ENCODE results near the gene NEK1. TPM values are rescaled to one million over a fixed set of nuclear protein-coding genes. Genes with fewer than 3 reads are reported as not detected.

NEK1 gene
- total and polyA plus RNA-seq, 2 of the 13 experiments (the other 11 are each of a cell fraction or from before 2014, with no cell fraction given), result 2.9 to 5.4 TPM

GRCh38 chr4:169404960-169405359, 207.4 kb downstream of the NEK1 start:
- CTCF ChIA-PET (ENCODE audit: low intra/inter-chr PET ratio, low total read pairs), result no interaction called here
- in situ Hi-C loops (cut with HindIII; ENCODE audit: extremely low pct_ligation_motif_present, low pct_unique_long_range_greater_than_20kb), result no loop called here

More at GRCh38 chr4:169404960-169405359, 207.4 kb downstream of the NEK1 start:
- H3K36me3 ChIP-seq (replicated peaks in 1 of 2; ENCODE audit: control insufficient read depth in 1 of 2, insufficient read depth in 2 of 2, low read length in 2 of 2), result no peaks in the 10 kb centered on the region
- H3K9ac ChIP-seq (ENCODE audit: insufficient read depth, low read depth, low read length), result no peak overlapping the region
- H3K9me3 ChIP-seq (ENCODE audit: low read length), result no peaks in the 10 kb centered on the region
- no peak overlapping the region for H3K4me2 ChIP-seq (ENCODE audit: low read depth, low read length)
- no peak overlapping the region for H3K27ac ChIP-seq (ENCODE audit: extremely low read length, insufficient read depth, low read length)
- no peaks in the 10 kb centered on the region for H4K20me1 ChIP-seq (ENCODE audit: insufficient read depth, low read length)
- DNase-seq (ENCODE audit: low spot score), result no peak
- no peaks in the 10 kb centered on the region for H3K79me2 ChIP-seq (ENCODE audit: insufficient read depth, low read length)
- BruUV-seq (replicated peaks), result no TSS peak
- no peak overlapping the region for H2AFZ ChIP-seq (ENCODE audit: low read length)
- no peaks in the 10 kb centered on the region for H3K27me3 ChIP-seq (ENCODE audit: control insufficient read depth in 1 of 2, insufficient read depth in 2 of 2, low read length in 2 of 2)
- ATAC-seq, result no peak
- POLR2A ChIA-PET, result no interaction called here
- intact Hi-C loops (cut with micrococcal nuclease; ENCODE audit: unreplicated experiment), result no loop called here
- 89% methylated on average over 1 of the region's 1 CpG for WGBS (ENCODE audit: low lambda C conversion rate)
- no peak overlapping the region for H3K4me3 ChIP-seq (replicated peaks in 1 of 3; ENCODE audit: insufficient read depth in 1 of 3, low read depth in 2 of 3, low read length in 3 of 3)
- no peak for FAIRE-seq
- no peaks in the 10 kb centered on the region for H3K4me1 ChIP-seq (ENCODE audit: insufficient read depth, low read length)
- TF ChIP-seq SKI (IDR thresholded peaks at IDR 0.05; ENCODE audit: partially characterized antibody) (no peak), PBX2 (CRISPR knock-in tag; IDR thresholded peaks at IDR 0.05) (no peak), RBM39 (IDR thresholded peaks at IDR 0.05; ENCODE audit: low read depth, low read length, poor library complexity, severe bottlenecking) (no peak), RFXAP (CRISPR knock-in tag; IDR thresholded peaks at IDR 0.05; ENCODE audit: borderline replicate concordance) (no peak), PHB2 (IDR thresholded peaks at IDR 0.05; ENCODE audit: partially characterized antibody) (no peak), CHCHD3 (CRISPR knock-in tag; IDR thresholded peaks at IDR 0.05) (no peak), NFYC (CRISPR knock-in tag; IDR thresholded peaks at IDR 0.05) (no peak), ZMYM4 (CRISPR knock-in tag; IDR thresholded peaks at IDR 0.05) (no peak), SOX13 (IDR thresholded peaks at IDR 0.05) (no peak), SOX13 (CRISPR knock-in tag; conservative IDR thresholded peaks at IDR 0.05 in 1 of 2, IDR thresholded peaks at IDR 0.05 in 1 of 2) (no peak), RFX1 (IDR thresholded peaks at IDR 0.05) (no peak), ZNF121 (CRISPR knock-in tag; IDR thresholded peaks at IDR 0.05) (no peak), HNRNPUL1 (IDR thresholded peaks at IDR 0.05; ENCODE audit: low read depth, low read length) (no peak), BRD4 (CRISPR knock-in tag; IDR thresholded peaks at IDR 0.05) (no peak), ZNF556 (CRISPR knock-in tag; IDR thresholded peaks at IDR 0.05; ENCODE audit: borderline replicate concordance) (no peak), GFI1 (CRISPR knock-in tag; IDR thresholded peaks at IDR 0.05; ENCODE audit: borderline replicate concordance) (no peak), ZNF101 (CRISPR knock-in tag; IDR thresholded peaks at IDR 0.05; ENCODE audit: borderline replicate concordance, low read depth) (no peak), HNF4G (IDR thresholded peaks at IDR 0.05; ENCODE audit: borderline replicate concordance, low read depth, low read length) (no peak), HNF4G (CRISPR knock-in tag; IDR thresholded peaks at IDR 0.05; ENCODE audit: borderline replicate concordance, low read depth) (no peak)
- TF ChIP-seq, protein P1, sequence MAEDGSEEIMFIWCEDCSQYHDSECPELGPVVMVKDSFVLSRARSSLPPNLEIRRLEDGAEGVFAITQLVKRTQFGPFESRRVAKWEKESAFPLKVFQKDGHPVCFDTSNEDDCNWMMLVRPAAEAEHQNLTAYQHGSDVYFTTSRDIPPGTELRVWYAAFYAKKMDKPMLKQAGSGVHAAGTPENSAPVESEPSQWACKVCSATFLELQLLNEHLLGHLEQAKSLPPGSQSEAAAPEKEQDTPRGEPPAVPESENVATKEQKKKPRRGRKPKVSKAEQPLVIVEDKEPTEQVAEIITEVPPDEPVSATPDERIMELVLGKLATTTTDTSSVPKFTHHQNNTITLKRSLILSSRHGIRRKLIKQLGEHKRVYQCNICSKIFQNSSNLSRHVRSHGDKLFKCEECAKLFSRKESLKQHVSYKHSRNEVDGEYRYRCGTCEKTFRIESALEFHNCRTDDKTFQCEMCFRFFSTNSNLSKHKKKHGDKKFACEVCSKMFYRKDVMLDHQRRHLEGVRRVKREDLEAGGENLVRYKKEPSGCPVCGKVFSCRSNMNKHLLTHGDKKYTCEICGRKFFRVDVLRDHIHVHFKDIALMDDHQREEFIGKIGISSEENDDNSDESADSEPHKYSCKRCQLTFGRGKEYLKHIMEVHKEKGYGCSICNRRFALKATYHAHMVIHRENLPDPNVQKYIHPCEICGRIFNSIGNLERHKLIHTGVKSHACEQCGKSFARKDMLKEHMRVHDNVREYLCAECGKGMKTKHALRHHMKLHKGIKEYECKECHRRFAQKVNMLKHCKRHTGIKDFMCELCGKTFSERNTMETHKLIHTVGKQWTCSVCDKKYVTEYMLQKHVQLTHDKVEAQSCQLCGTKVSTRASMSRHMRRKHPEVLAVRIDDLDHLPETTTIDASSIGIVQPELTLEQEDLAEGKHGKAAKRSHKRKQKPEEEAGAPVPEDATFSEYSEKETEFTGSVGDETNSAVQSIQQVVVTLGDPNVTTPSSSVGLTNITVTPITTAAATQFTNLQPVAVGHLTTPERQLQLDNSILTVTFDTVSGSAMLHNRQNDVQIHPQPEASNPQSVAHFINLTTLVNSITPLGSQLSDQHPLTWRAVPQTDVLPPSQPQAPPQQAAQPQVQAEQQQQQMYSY (CRISPR knock-in tag; IDR thresholded peaks at IDR 0.05), result no peak
- TF ChIP-seq, protein P2, sequence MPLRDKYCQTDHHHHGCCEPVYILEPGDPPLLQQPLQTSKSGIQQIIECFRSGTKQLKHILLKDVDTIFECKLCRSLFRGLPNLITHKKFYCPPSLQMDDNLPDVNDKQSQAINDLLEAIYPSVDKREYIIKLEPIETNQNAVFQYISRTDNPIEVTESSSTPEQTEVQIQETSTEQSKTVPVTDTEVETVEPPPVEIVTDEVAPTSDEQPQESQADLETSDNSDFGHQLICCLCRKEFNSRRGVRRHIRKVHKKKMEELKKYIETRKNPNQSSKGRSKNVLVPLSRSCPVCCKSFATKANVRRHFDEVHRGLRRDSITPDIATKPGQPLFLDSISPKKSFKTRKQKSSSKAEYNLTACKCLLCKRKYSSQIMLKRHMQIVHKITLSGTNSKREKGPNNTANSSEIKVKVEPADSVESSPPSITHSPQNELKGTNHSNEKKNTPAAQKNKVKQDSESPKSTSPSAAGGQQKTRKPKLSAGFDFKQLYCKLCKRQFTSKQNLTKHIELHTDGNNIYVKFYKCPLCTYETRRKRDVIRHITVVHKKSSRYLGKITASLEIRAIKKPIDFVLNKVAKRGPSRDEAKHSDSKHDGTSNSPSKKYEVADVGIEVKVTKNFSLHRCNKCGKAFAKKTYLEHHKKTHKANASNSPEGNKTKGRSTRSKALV (CRISPR knock-in tag; IDR thresholded peaks at IDR 0.05), result no peak

All from HepG2 (cell line).